ENCODE data around the gene ARMH3. TPM values are rescaled to one million over a fixed set of nuclear protein-coding genes. Genes with fewer than 3 reads are reported as not detected.
A peak's percentile ranks its signal among the peaks of the same experiment; 100 is the strongest.
"Not testable (repeated sequence)": the region's sequence is repeated elsewhere in the genome, so short reads cannot be mapped to it uniquely, and the experiment has no call there.

ARMH3 gene
- total RNA-seq, 6 experiments from 2014 or later: 18.0 to 21.7 (median 18.8) TPM

- Mint-ChIP-seq H3K4me1 (ENCODE audit: low read depth) (peaks cover 33% of the 10 kb centered on the region), H3K36me3 (ENCODE audit: low read depth) (no peaks in the 10 kb centered on the region; the same call in 1 of the 2 replicates), H3K9me3 (no peaks in the 10 kb centered on the region), H3K27ac (peak overlapping the region; percentile 71), H3K4me3 (peak overlapping the region; percentile 91), H3K27me3 (ENCODE audit: insufficient read depth) (no peaks in the 10 kb centered on the region)
- no peak for DNase-seq
- TF ChIP-seq CTCF (IDR thresholded peaks at IDR 0.05): no peak
Measured at GRCh38 chr10:102064503-102064867, 8.5 kb upstream of the ARMH3 start.

- no peak overlapping the region for H3K4me3 Mint-ChIP-seq
- no peak for TF ChIP-seq CTCF (IDR thresholded peaks at IDR 0.05)
Measured at GRCh38 chr10:102059987-102060386, 4.0 kb upstream of the ARMH3 start.

GRCh38 chr10:102054881-102055646 is 909 bp downstream of the ARMH3 start:
- Mint-ChIP-seq H3K27ac (peak overlapping the region; percentile 93), H3K4me3 (peak overlapping the region; percentile 97), H3K4me1 (ENCODE audit: low read depth) (peaks cover 29% of the 10 kb centered on the region)
- not testable (repeated sequence) for H3K27me3 Mint-ChIP-seq (ENCODE audit: insufficient read depth); H3K9me3 Mint-ChIP-seq; DNase-seq; H3K36me3 Mint-ChIP-seq (ENCODE audit: low read depth)

More at GRCh38 chr10:102059987-102060386, 4.0 kb upstream of the ARMH3 start:
- no peaks in the 10 kb centered on the region for H3K36me3 Mint-ChIP-seq (ENCODE audit: low read depth)
- H3K4me1 Mint-ChIP-seq (ENCODE audit: low read depth): peaks cover 22% of the 10 kb centered on the region
- no peak for DNase-seq
- no peaks in the 10 kb centered on the region for H3K9me3 Mint-ChIP-seq
- H3K27me3 Mint-ChIP-seq (ENCODE audit: insufficient read depth): no peaks in the 10 kb centered on the region
- H3K27ac Mint-ChIP-seq: no peak overlapping the region

GRCh38 chr10:102046095-102046494 is 9.9 kb downstream of the ARMH3 start:
- H3K27me3 Mint-ChIP-seq (ENCODE audit: insufficient read depth): no peaks in the 10 kb centered on the region; the same call in 1 of the 2 replicates

GRCh38 chr10:102045292-102045691 is 10.7 kb downstream of the ARMH3 start:
- DNase-seq: no peak
- H3K27me3 Mint-ChIP-seq (ENCODE audit: insufficient read depth): no peaks in the 10 kb centered on the region; the same call in 1 of the 2 replicates
- H3K27ac Mint-ChIP-seq: no peak overlapping the region
- H3K9me3 Mint-ChIP-seq: no peaks in the 10 kb centered on the region
- TF ChIP-seq CTCF (IDR thresholded peaks at IDR 0.05): no peak
- peaks cover 23% of the 10 kb centered on the region for H3K4me1 Mint-ChIP-seq (ENCODE audit: low read depth)
- H3K4me3 Mint-ChIP-seq: no peak overlapping the region
- no peaks in the 10 kb centered on the region for H3K36me3 Mint-ChIP-seq (ENCODE audit: low read depth)

More at GRCh38 chr10:102046095-102046494, 9.9 kb downstream of the ARMH3 start:
- TF ChIP-seq CTCF (IDR thresholded peaks at IDR 0.05): no peak
- no peaks in the 10 kb centered on the region for H3K36me3 Mint-ChIP-seq (ENCODE audit: low read depth)
- no peak overlapping the region for H3K27ac Mint-ChIP-seq
- no peaks in the 10 kb centered on the region for H3K9me3 Mint-ChIP-seq
- peaks cover 23% of the 10 kb centered on the region for H3K4me1 Mint-ChIP-seq (ENCODE audit: low read depth)
- H3K4me3 Mint-ChIP-seq: no peak overlapping the region; the same call in 1 of the 2 replicates
- DNase-seq: no peak

- Mint-ChIP-seq H3K4me3 (no peak overlapping the region), H3K36me3 (ENCODE audit: low read depth) (peaks cover 7% of the 10 kb centered on the region; the same call in 1 of the 2 replicates), H3K4me1 (ENCODE audit: low read depth) (peaks cover 8% of the 10 kb centered on the region), H3K27ac (no peak overlapping the region), H3K9me3 (no peaks in the 10 kb centered on the region), H3K27me3 (ENCODE audit: insufficient read depth) (no peaks in the 10 kb centered on the region)
- no peak for TF ChIP-seq CTCF (IDR thresholded peaks at IDR 0.05)
- no peak for DNase-seq
Measured at GRCh38 chr10:102040305-102041050, 15.5 kb downstream of the ARMH3 start.
